GM19452 (cell line): ENCODE measurements around the gene COX7B2.

Experiments
- ATAC-seq: cut with Tn5 transposase; IDR thresholded peaks from one replicate; pipeline ENCODE4 v1.9.1; 2021; ENCODE audit not compliant: unreplicated experiment

COX7B2 gene

DNA sequence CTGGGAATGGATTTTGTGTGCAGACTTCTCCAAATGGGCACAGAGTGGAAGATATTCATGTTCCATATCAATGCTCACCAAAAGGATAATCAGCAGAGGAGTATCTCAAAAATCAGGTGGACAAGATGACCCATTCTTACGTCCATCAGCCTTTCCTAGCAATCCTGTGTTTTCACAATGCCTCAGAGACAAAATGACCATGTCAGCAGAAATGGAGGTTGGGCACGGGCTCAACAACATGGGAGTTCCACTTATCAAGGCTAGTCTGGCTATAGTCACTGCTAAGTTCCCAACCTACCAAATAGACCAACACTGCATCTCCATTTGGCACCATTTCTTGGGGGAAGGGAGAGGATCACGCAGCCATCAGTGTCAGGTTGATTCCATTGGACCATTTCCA is 179.0 kb downstream of the COX7B2 start:
- ATAC-seq = no peak

DNA sequence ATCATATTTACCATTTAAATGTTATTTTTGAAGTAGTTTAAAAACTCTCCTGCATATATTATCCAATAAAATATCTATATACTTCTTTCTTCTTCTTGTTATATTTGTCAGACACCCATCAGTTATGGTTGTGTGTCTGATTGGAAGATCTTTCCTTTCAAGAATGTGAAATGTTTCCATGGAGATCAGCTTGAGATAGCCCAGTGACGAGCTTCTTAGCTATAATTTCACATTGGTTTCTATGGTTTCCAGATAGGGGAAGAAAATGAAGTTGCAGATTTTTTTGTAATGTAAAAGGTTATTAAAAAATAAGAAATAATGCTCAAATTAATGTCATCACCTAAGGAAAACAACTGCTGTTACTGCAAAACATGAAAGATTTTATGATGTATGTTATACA is 189.0 kb downstream of the COX7B2 start:
- no peak for ATAC-seq

DNA sequence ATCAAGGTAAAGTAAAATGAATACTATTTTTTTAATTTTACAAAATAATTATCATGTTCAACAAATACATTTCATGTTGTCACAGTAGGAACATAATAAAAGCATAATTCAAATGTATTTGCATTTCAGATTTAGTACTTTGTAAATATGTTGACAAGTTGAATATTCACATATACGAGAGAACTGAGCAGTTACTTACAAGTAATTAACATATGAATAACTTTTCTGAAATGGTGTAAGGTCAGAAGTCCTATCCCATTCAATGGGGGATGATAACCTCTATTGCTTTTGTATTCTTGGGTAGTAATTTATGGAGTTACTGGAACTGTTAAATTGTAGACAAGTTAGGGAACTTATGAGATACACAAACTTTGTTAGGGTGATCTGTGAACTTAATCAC is 191.1 kb downstream of the COX7B2 start:
- ATAC-seq = no peak

DNA sequence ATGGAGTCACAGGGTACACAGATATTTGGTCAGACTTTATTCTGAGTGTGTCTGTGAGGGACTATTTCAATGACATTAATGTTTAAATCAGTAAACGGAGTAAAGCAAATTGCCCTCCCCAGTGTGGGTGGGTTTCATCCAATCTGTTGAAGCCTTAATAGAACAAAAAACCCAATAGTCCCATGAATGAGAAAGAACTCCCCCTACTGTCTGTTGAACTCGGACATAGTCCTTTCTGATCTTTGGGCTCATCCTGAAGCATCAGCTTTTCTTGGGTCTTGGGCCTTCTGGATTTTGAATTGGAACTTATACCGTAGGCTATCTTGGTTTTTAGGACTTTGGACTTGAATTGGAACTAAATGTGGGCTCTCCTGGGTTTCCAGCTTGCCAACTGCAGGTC is 193.6 kb downstream of the COX7B2 start:
- no peak for ATAC-seq

DNA sequence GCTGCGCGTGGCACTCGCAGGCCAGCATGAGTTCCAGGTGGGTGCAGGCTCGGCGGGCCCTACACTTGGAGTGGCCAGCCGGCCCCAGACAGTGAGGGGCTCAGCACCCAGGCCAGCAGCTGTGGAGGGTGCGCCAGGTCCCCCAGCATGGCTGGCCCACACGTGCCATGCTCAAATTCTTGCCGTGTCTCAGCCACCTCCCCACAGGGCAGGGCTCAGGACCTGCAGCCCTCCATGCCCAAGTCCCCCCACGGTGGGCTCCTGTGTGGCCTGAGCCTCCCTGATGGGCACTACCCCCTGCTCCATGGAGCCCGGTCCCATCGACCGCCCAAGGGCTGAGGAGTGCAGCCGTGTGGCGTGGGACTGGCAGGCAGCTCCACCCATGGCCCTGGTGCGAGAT is 210.2 kb downstream of the COX7B2 start:
- ATAC-seq = no peak
